MM.1S (cell line): ENCODE measurements around the gene SPOCK2.

Experiments used
- DNase-seq: peaks from one replicate; pipeline ENCODE4 v3.0.0-alpha.2; 2015
- H2AFZ ChIP-seq: fragments of 300-600 bp; sonication (generic); 2 replicates; pipeline ENCODE4 v1.6.0; 2016; ENCODE audit warnings: antibody characterized with exemption, low read length
- H3F3A ChIP-seq: fragments of 300-600 bp; sonication (generic); 2 replicates; pipeline ENCODE4 v1.6.1; 2016; ENCODE audit warnings: mild to moderate bottlenecking, antibody characterized with exemption, low read length, moderate library complexity, mixed read lengths; ENCODE audit not compliant: insufficient read depth
- H3K27ac ChIP-seq: fragments of 300-600 bp; sonication (generic); 2 replicates; pipeline ENCODE4 v1.5.1; 2016; ENCODE audit warnings: mild to moderate bottlenecking, low read length
- H3K27me3 ChIP-seq: fragments of 300-600 bp; sonication (generic); replicated peaks from 2 replicates; pipeline ENCODE4 v1.6.0; 2016; ENCODE audit warnings: low read length; ENCODE audit not compliant: insufficient read depth
- H3K36me3 ChIP-seq: fragments of 300-600 bp; sonication (generic); replicated peaks from 2 replicates; pipeline ENCODE4 v1.6.1; 2016; ENCODE audit warnings: mild to moderate bottlenecking, low read length, mixed read lengths; ENCODE audit not compliant: insufficient read depth
- H3K4me1 ChIP-seq: fragments of 300-600 bp; sonication (generic); 2 replicates; pipeline ENCODE4 v1.6.1; 2016; ENCODE audit warnings: low read length, mixed read lengths
- H3K4me2 ChIP-seq: fragments of 300-600 bp; sonication (generic); 2 replicates; pipeline ENCODE4 v1.6.0; 2016; ENCODE audit warnings: low read depth, low read length
- H3K4me3 ChIP-seq: fragments of 300-600 bp; sonication (generic); 2 replicates; pipeline ENCODE4 v1.5.1; 2016; ENCODE audit warnings: low read length, mixed read lengths
- H3K79me2 ChIP-seq: fragments of 300-600 bp; sonication (generic); 2 replicates; pipeline ENCODE4 v1.6.1; 2016; ENCODE audit warnings: mixed run types, low read length, mixed read lengths
- H3K9ac ChIP-seq: fragments of 300-600 bp; sonication (generic); 2 replicates; pipeline ENCODE4 v1.6.1; 2016; ENCODE audit warnings: low read length, mixed read lengths
- H3K9me2 ChIP-seq: fragments of 300-600 bp; sonication (generic); replicated peaks from 2 replicates; pipeline ENCODE4 v1.6.1; 2016; ENCODE audit warnings: mild to moderate bottlenecking, low read length, mixed read lengths; ENCODE audit not compliant: insufficient read depth
- H3K9me3 ChIP-seq: fragments of 300-600 bp; sonication (generic); replicated peaks from 2 replicates; pipeline ENCODE4 v1.6.1; 2016; ENCODE audit warnings: mild to moderate bottlenecking, low read length, mixed read lengths; ENCODE audit not compliant: insufficient read depth
- H4K20me1 ChIP-seq: fragments of 300-600 bp; sonication (generic); 2 replicates; pipeline ENCODE4 v1.6.1; 2016; ENCODE audit warnings: mild to moderate bottlenecking, low read length, moderate library complexity, mixed read lengths; ENCODE audit not compliant: insufficient read depth
- CTCF ChIP-seq: fragments of 300-600 bp; sonication (generic); IDR thresholded peaks from 2 replicates; pipeline ENCODE4 v1.5.1; 2016; ENCODE audit warnings: antibody characterized with exemption, low read length, mixed read lengths
- EZH2 ChIP-seq: fragments of 300-600 bp; sonication (generic); optimal IDR thresholded peaks from 2 replicates; pipeline ENCODE3; 2017; ENCODE audit warnings: low read depth, mild to moderate bottlenecking, antibody characterized with exemption, low read length, mixed read lengths
- EZH2phosphoT487 ChIP-seq: fragments of 300-600 bp; sonication (generic); IDR thresholded peaks from 2 replicates; pipeline ENCODE4 v1.6.1; 2018; ENCODE audit warnings: antibody characterized with exemption, low read length

SPOCK2 gene

GRCh38 chr10:72127571-72127970, 39.2 kb upstream of the SPOCK2 start:
- Histone ChIP-seq H2AFZ (no peak overlapping the region), H3F3A (peaks cover 11% of the 10 kb centered on the region), H3K27me3 (no peaks in the 10 kb centered on the region), H3K4me2 (no peak overlapping the region), H3K4me1 (peaks cover 7% of the 10 kb centered on the region), H3K4me3 (no peak overlapping the region), H3K9me3 (no peaks in the 10 kb centered on the region), H3K36me3 (no peaks in the 10 kb centered on the region), H3K9ac (no peak overlapping the region), H4K20me1 (no peaks in the 10 kb centered on the region), H3K79me2 (no peaks in the 10 kb centered on the region), H3K9me2 (no peaks in the 10 kb centered on the region), H3K27ac (no peak overlapping the region)
- no peak for TF ChIP-seq EZH2
- TF ChIP-seq CTCF, result no peak
- TF ChIP-seq EZH2phosphoT487, result no peak
- DNase-seq, result no peak

GRCh38 chr10:72126872-72127232, 38.5 kb upstream of the SPOCK2 start:
- Histone ChIP-seq H3K9me3 (no peaks in the 10 kb centered on the region), H3K9ac (no peak overlapping the region), H3K4me1 (peaks cover 3% of the 10 kb centered on the region; the same call in 1 of the 2 replicates), H3K4me2 (no peak overlapping the region), H3K27ac (no peak overlapping the region), H3K27me3 (no peaks in the 10 kb centered on the region), H3K36me3 (no peaks in the 10 kb centered on the region), H3K9me2 (no peaks in the 10 kb centered on the region), H4K20me1 (no peaks in the 10 kb centered on the region), H3K4me3 (no peak overlapping the region), H2AFZ (no peak overlapping the region), H3K79me2 (no peaks in the 10 kb centered on the region), H3F3A (peaks cover 4% of the 10 kb centered on the region)
- no peak for DNase-seq
- no peak for TF ChIP-seq CTCF

GRCh38 chr10:72126184-72126871, 38.0 kb upstream of the SPOCK2 start:
- Histone ChIP-seq H3K36me3 (no peaks in the 10 kb centered on the region), H3K27ac (no peak overlapping the region), H3K4me2 (no peak overlapping the region), H3K27me3 (no peaks in the 10 kb centered on the region), H3K9ac (no peak overlapping the region), H3K9me2 (no peaks in the 10 kb centered on the region), H4K20me1 (no peaks in the 10 kb centered on the region), H3K4me1 (no peaks in the 10 kb centered on the region), H3K79me2 (no peaks in the 10 kb centered on the region), H3K9me3 (no peaks in the 10 kb centered on the region), H3F3A (peaks cover 2% of the 10 kb centered on the region; the same call in 1 of the 2 replicates), H3K4me3 (no peak overlapping the region), H2AFZ (no peak overlapping the region)
- peak; percentile 31 for DNase-seq
- no peak for TF ChIP-seq EZH2phosphoT487
- peak; percentile 50 for TF ChIP-seq CTCF
